ENCODE data around the gene SPAG9. TPM values are rescaled to one million over a fixed set of nuclear protein-coding genes. Genes with fewer than 3 reads are reported as not detected.

Gene SPAG9
- total RNA-seq, 1 experiment from 2014 or later: 54.3 TPM

DNA sequence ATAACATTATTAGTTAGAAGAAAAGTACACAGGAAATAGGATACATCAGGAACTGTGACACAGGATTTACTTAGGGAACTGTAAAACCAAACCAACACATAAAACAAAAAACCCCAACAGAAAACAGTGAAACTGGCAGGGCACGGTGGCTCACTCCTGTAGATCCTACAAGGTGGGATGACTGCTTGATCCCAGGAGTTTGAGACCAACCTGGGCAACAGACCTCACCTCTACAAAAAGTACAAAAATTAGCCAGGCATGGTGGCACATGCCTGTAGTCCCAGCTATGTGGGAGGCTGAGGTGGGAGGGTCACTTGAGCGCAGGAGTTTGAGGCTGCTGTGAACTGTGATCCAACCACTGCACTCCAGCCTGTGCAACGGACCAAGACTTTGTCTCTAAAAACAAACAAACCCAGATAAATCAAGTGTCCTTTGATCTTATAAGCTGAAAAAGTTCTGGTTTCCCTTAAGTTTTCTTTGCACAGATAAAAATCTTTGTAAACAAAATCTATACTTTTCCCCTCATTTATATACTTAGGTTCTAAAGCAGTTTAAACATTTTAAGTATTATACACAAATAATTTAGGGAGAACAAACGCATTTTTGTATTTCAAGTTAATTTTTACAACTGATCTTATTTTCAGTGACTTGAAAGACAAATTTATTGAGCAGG, 143.0 kb downstream of the SPAG9 start:
- no peak overlapping the region for H3K9ac ChIP-seq (ENCODE audit: extremely low read depth, insufficient read length, low read length)
- no CpG with 5 or more reads among the region's 4 CpGs for WGBS (ENCODE audit: extremely low coverage, insufficient read length, low lambda C conversion rate)

More for the DNA sequence above, 143.0 kb downstream of the SPAG9 start:
- H2AK5ac ChIP-seq (ENCODE audit: insufficient read length, low read length): no peak overlapping the region
- H3K79me1 ChIP-seq (ENCODE audit: insufficient read depth, low read depth, low read length, poor library complexity, severe bottlenecking): no peaks in the 10 kb centered on the region
- H3K23ac ChIP-seq (ENCODE audit: insufficient read length, low read depth, low read length): no peak overlapping the region
- no peaks in the 10 kb centered on the region for H4K20me1 ChIP-seq (ENCODE audit: control insufficient read depth, insufficient read depth, insufficient read length)
- H3K4me1 Mint-ChIP-seq: no peaks in the 10 kb centered on the region
- H3K27me3 ChIP-seq (ENCODE audit: insufficient read depth, low read length): no peaks in the 10 kb centered on the region
- TF ChIP-seq, protein P1, sequence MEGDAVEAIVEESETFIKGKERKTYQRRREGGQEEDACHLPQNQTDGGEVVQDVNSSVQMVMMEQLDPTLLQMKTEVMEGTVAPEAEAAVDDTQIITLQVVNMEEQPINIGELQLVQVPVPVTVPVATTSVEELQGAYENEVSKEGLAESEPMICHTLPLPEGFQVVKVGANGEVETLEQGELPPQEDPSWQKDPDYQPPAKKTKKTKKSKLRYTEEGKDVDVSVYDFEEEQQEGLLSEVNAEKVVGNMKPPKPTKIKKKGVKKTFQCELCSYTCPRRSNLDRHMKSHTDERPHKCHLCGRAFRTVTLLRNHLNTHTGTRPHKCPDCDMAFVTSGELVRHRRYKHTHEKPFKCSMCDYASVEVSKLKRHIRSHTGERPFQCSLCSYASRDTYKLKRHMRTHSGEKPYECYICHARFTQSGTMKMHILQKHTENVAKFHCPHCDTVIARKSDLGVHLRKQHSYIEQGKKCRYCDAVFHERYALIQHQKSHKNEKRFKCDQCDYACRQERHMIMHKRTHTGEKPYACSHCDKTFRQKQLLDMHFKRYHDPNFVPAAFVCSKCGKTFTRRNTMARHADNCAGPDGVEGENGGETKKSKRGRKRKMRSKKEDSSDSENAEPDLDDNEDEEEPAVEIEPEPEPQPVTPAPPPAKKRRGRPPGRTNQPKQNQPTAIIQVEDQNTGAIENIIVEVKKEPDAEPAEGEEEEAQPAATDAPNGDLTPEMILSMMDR (conservative IDR thresholded peaks at IDR 0.05): no peak
- no peak overlapping the region for H4K8ac ChIP-seq (replicated peaks; ENCODE audit: insufficient read length, low read depth, low read length)
- no peak overlapping the region for H3K27ac ChIP-seq (ENCODE audit: insufficient read length, low read depth, low read length)
- no peaks in the 10 kb centered on the region for H3K27me3 Mint-ChIP-seq (ENCODE audit: low read depth)
- H2BK5ac ChIP-seq (ENCODE audit: insufficient read length, low read length): no peak overlapping the region
- no peaks in the 10 kb centered on the region for H3K79me2 ChIP-seq (ENCODE audit: insufficient read depth, low read length)
- H4K91ac ChIP-seq (ENCODE audit: insufficient read length, low read depth, low read length): no peak overlapping the region
- no peak overlapping the region for H4K5ac ChIP-seq (ENCODE audit: insufficient read length, low read depth, low read length)
- no peak overlapping the region for H3K4me2 ChIP-seq (ENCODE audit: insufficient read depth, insufficient read length, low read length)
- H3K27ac Mint-ChIP-seq: peak overlapping the region in 1 of 3 experiments; percentile 34; a peak in 1 of 7 replicates
- H3K4me1 ChIP-seq (ENCODE audit: insufficient read depth, low read length): no peaks in the 10 kb centered on the region
- no peak overlapping the region for H3K18ac ChIP-seq (ENCODE audit: insufficient read length, low read depth, low read length)
- no peaks in the 10 kb centered on the region for H3K23me2 ChIP-seq (ENCODE audit: insufficient read length, low read depth, low read length, poor library complexity, severe bottlenecking)
- no peaks in the 10 kb centered on the region for H3K9me3 ChIP-seq (ENCODE audit: control insufficient read depth, low read depth, low read length)
- H3K56ac ChIP-seq (ENCODE audit: insufficient read length, low read depth, low read length): no peak overlapping the region
- H2BK120ac ChIP-seq (ENCODE audit: low read depth, low read length, poor library complexity, severe bottlenecking): no peak overlapping the region
- H3K4me3 Mint-ChIP-seq: no peak overlapping the region
- no peak overlapping the region for H2BK20ac ChIP-seq (ENCODE audit: low read depth, low read length, poor library complexity, severe bottlenecking)
- no peaks in the 10 kb centered on the region for H3K9me3 Mint-ChIP-seq
- DNase-seq: no peak
- no peak overlapping the region for H3K14ac ChIP-seq (ENCODE audit: insufficient read depth, low read length)
- H3T11ph ChIP-seq (ENCODE audit: low read length): no peak overlapping the region
- no peak overlapping the region for H2BK12ac ChIP-seq (ENCODE audit: insufficient read length, low read depth, low read length)
- no peak overlapping the region for H2AFZ ChIP-seq (ENCODE audit: low read length)
- H3K36me3 Mint-ChIP-seq (ENCODE audit: insufficient read depth in 1 of 3, low read depth in 3 of 3): peaks cover 21 to 63% (median 58%) of the 10 kb centered on the region in 3 experiments; a peak in 6 of 7 replicates
- H2BK15ac ChIP-seq (ENCODE audit: low read depth, low read length): no peak overlapping the region
- H3K4ac ChIP-seq (ENCODE audit: low read depth, low read length): no peak overlapping the region

Measured in H9 (cell line).